ENCODE results near the gene PPP1R14D. TPM values are rescaled to one million over a fixed set of nuclear protein-coding genes. Genes with fewer than 3 reads are reported as not detected.

Gene PPP1R14D
- total RNA-seq, 4 donors from 2014 or later: not detected

GRCh38 chr15:40789119-40789518 lies 39.4 kb downstream of the PPP1R14D start:
- Histone ChIP-seq H3K9me3 (no peaks in the 10 kb centered on the region), H3K4me1 (peaks cover 0 to 29% (median 6%) of the 10 kb centered on the region in 4 donors), H3K27ac (no peak overlapping the region), H3K36me3 (peaks cover 0 to 22% (median 0%) of the 10 kb centered on the region in 3 donors), H3K4me3 (no peak overlapping the region), H3K27me3 (no peaks in the 10 kb centered on the region)
- 74 to 77% methylated on average over 5 of the region's 5 CpGs for WGBS, 2 donors
- no peak for DNase-seq (ENCODE audit: low spot score in 2 of 2)
- TF ChIP-seq POLR2A (IDR thresholded peaks at IDR 0.05) (no peak), CTCF (IDR thresholded peaks at IDR 0.05) (no peak), EP300 (IDR thresholded peaks at IDR 0.05) (no peak)

GRCh38 chr15:40787991-40788390 lies 40.5 kb downstream of the PPP1R14D start:
- no peaks in the 10 kb centered on the region for H3K9me3 ChIP-seq
- no peak overlapping the region for H3K4me3 ChIP-seq
- H3K4me1 ChIP-seq: peaks cover 0 to 26% (median 6%) of the 10 kb centered on the region in 4 donors
- H3K36me3 ChIP-seq: peaks cover 0 to 22% (median 0%) of the 10 kb centered on the region in 3 donors
- TF ChIP-seq CTCF (IDR thresholded peaks at IDR 0.05) (no peak), EP300 (IDR thresholded peaks at IDR 0.05) (no peak), POLR2A (IDR thresholded peaks at IDR 0.05) (no peak)
- H3K27ac ChIP-seq: peak overlapping the region in 2 of 4 donors; percentile 20 to 62
- no peaks in the 10 kb centered on the region for H3K27me3 ChIP-seq
- DNase-seq (ENCODE audit: low spot score in 2 of 2): no peak
- 61 to 71% methylated on average over 5 to 6 of the region's 6 CpGs for WGBS, 2 donors

- WGBS, 2 donors: 37 to 44% methylated on average over 4 of the region's 4 CpGs
- peak overlapping the region in 3 of 4 donors; percentile 2 to 62 (median 3) for H3K27ac ChIP-seq
- no peak for DNase-seq (ENCODE audit: low spot score in 2 of 2)
These were observed 41.1 kb downstream of the PPP1R14D start for GRCh38 chr15:40787344-40787841.

GRCh38 chr15:40785814-40786213 lies 42.7 kb downstream of the PPP1R14D start:
- DNase-seq (ENCODE audit: low spot score in 2 of 2): no peak
- no peak overlapping the region for H3K4me3 ChIP-seq
- H3K36me3 ChIP-seq: peaks cover 0 to 6% (median 0%) of the 10 kb centered on the region in 3 donors
- peaks cover 0 to 26% (median 6%) of the 10 kb centered on the region in 4 donors for H3K4me1 ChIP-seq
- 81 to 91% methylated on average over 2 of the region's 2 CpGs for WGBS, 2 donors
- no peaks in the 10 kb centered on the region for H3K27me3 ChIP-seq
- no peak for TF ChIP-seq EP300 (IDR thresholded peaks at IDR 0.05)
- no peak for TF ChIP-seq POLR2A (IDR thresholded peaks at IDR 0.05)
- TF ChIP-seq CTCF (IDR thresholded peaks at IDR 0.05): no peak
- H3K27ac ChIP-seq: no peak overlapping the region
- H3K9me3 ChIP-seq: no peaks in the 10 kb centered on the region

More at GRCh38 chr15:40787344-40787841, 41.1 kb downstream of the PPP1R14D start:
- Histone ChIP-seq H3K27me3 (no peaks in the 10 kb centered on the region), H3K4me3 (no peak overlapping the region), H3K9me3 (no peaks in the 10 kb centered on the region), H3K36me3 (peaks cover 0 to 19% (median 0%) of the 10 kb centered on the region in 3 donors), H3K4me1 (peaks cover 0 to 26% (median 6%) of the 10 kb centered on the region in 4 donors)
- no peak for TF ChIP-seq POLR2A (IDR thresholded peaks at IDR 0.05)
- no peak for TF ChIP-seq EP300 (IDR thresholded peaks at IDR 0.05)
- TF ChIP-seq CTCF (IDR thresholded peaks at IDR 0.05): no peak

GRCh38 chr15:40785164-40785563 lies 43.3 kb downstream of the PPP1R14D start:
- TF ChIP-seq EP300 (IDR thresholded peaks at IDR 0.05) (no peak), CTCF (IDR thresholded peaks at IDR 0.05) (no peak), POLR2A (IDR thresholded peaks at IDR 0.05) (no peak)
- DNase-seq (ENCODE audit: low spot score in 2 of 2): no peak
- H3K4me3 ChIP-seq: no peak overlapping the region
- peaks cover 0 to 26% (median 6%) of the 10 kb centered on the region in 4 donors for H3K4me1 ChIP-seq
- no peaks in the 10 kb centered on the region for H3K27me3 ChIP-seq
- no peaks in the 10 kb centered on the region for H3K9me3 ChIP-seq
- WGBS, 2 donors: 76 to 78% methylated on average over 3 of the region's 3 CpGs
- peaks cover 0 to 6% (median 0%) of the 10 kb centered on the region in 3 donors for H3K36me3 ChIP-seq
- H3K27ac ChIP-seq: no peak overlapping the region
